IgD-negative memory B cell (primary cell): ENCODE data around the gene CKMT2. TPM values are rescaled to one million over a fixed set of nuclear protein-coding genes. Genes with fewer than 3 reads are reported as not detected.
A peak's percentile ranks its signal among the peaks of the same experiment; 100 is the strongest.
"Not testable (repeated sequence)": the region's sequence is repeated elsewhere in the genome, so short reads cannot be mapped to it uniquely, and the experiment has no call there.

ENCODE experiments used
- H3K27ac Mint-ChIP-seq, 3 donors: one replicate each; pipeline ENCODE4 v1.8.0; 2020 to 2022; ENCODE audit warnings: mild to moderate bottlenecking in 3 of 3, mixed read lengths in 3 of 3, moderate library complexity in 1 of 3
- H3K27me3 Mint-ChIP-seq: one replicate; pipeline ENCODE4 v1.8.0; 2021; ENCODE audit warnings: mixed read lengths
- H3K36me3 Mint-ChIP-seq: one replicate; pipeline ENCODE4 v1.8.0; 2020; ENCODE audit warnings: mild to moderate bottlenecking, mixed read lengths
- H3K4me1 Mint-ChIP-seq, 3 donors: one replicate each; pipeline ENCODE4 v1.8.0; 2020 to 2022; ENCODE audit warnings: mixed read lengths in 3 of 3, mild to moderate bottlenecking in 1 of 3
- H3K4me3 Mint-ChIP-seq, 4 donors: one replicate each; pipeline ENCODE4 v1.8.0; 2020 to 2022; ENCODE audit warnings: mild to moderate bottlenecking in 4 of 4, mixed read lengths in 4 of 4, moderate library complexity in 3 of 4
- H3K9me3 Mint-ChIP-seq, 3 donors: one replicate each; pipeline ENCODE4 v1.8.0; 2020 to 2021; ENCODE audit warnings: mixed read lengths in 3 of 3, mild to moderate bottlenecking in 1 of 3
- polyA plus RNA-seq: library from polyadenylated mRNA; unstranded; fragments of 300-500 nt; fragmentation: Illumina TruSeq; gene quantifications from one replicate; pipeline ENCODE4 v1.2.3, GENCODE V29; 2021

CKMT2 gene
- polyA plus RNA-seq, 1 donor from 2014 or later, result not detected

- not testable (repeated sequence) for H3K4me3 Mint-ChIP-seq, H3K27me3 Mint-ChIP-seq, H3K27ac Mint-ChIP-seq
- Mint-ChIP-seq H3K4me1 (peaks cover 10 to 22% (median 15%) of the 10 kb centered on the region in 3 donors), H3K9me3 (peaks cover 7 to 27% (median 27%) of the 10 kb centered on the region in 3 donors), H3K36me3 (peaks cover 14% of the 10 kb centered on the region)
Measured at GRCh38 chr5:81294021-81294420, 60.9 kb downstream of the CKMT2 start.

GRCh38 chr5:81297531-81297930 is 64.4 kb downstream of the CKMT2 start:
- H3K27ac Mint-ChIP-seq, result no peak overlapping the region
- no peaks in the 10 kb centered on the region for H3K27me3 Mint-ChIP-seq
- no peak overlapping the region for H3K4me3 Mint-ChIP-seq
- H3K9me3 Mint-ChIP-seq, result peaks cover 5 to 12% (median 11%) of the 10 kb centered on the region in 3 donors
- H3K4me1 Mint-ChIP-seq, result peaks cover 22 to 24% (median 23%) of the 10 kb centered on the region in 3 donors
- H3K36me3 Mint-ChIP-seq, result peaks cover 5% of the 10 kb centered on the region

- peaks cover 0 to 3% (median 0%) of the 10 kb centered on the region in 3 donors for H3K9me3 Mint-ChIP-seq
- H3K4me3 Mint-ChIP-seq, result peak overlapping the region; percentile 78 to 100 (median 96)
- H3K27me3 Mint-ChIP-seq, result no peaks in the 10 kb centered on the region
- H3K27ac Mint-ChIP-seq, result peak overlapping the region; percentile 17 to 99 (median 93)
- H3K36me3 Mint-ChIP-seq, result peaks cover 6% of the 10 kb centered on the region
- H3K4me1 Mint-ChIP-seq, result peaks cover 18 to 31% (median 29%) of the 10 kb centered on the region in 3 donors
Measured at GRCh38 chr5:81300921-81301270, 67.8 kb downstream of the CKMT2 start.

GRCh38 chr5:81301271-81302015 is 68.3 kb downstream of the CKMT2 start, which contains the start of gene ZCCHC9:
TSS of gene ZCCHC9 (plus strand) at chr5:81301587. CDS start at chr5:81304758, 3,171 bp downstream.
- Mint-ChIP-seq H3K36me3 (peaks cover 6% of the 10 kb centered on the region), H3K4me3 (peak within 1 kb of the TSS; percentile 78 to 100 (median 96)), H3K9me3 (peaks cover 0 to 3% (median 0%) of the 10 kb centered on the region in 3 donors), H3K27me3 (no peaks in the 10 kb centered on the region), H3K4me1 (peaks cover 18 to 31% (median 29%) of the 10 kb centered on the region in 3 donors), H3K27ac (peak within 1 kb of the TSS; percentile 65 to 99 (median 93))

DNA sequence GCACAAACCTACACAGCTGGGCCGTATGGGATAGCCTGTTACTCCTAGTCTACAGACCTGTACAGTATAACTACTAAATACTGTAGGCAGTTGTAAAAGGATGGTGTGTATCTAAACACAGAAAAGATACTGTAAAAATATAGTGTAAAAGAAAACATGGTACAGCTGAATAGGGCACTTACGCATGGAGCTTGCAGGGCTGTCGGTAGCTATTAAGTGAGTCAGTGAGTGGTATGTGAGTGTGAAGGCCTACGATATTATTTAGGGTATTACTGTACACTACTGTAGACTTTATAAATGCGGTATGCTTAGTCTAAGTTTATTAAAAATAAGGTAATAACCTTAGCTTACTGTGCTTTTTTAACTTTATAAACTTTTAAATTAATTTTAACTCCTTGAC is 69.5 kb downstream of the CKMT2 start:
- peaks cover 18 to 31% (median 29%) of the 10 kb centered on the region in 3 donors for H3K4me1 Mint-ChIP-seq

DNA sequence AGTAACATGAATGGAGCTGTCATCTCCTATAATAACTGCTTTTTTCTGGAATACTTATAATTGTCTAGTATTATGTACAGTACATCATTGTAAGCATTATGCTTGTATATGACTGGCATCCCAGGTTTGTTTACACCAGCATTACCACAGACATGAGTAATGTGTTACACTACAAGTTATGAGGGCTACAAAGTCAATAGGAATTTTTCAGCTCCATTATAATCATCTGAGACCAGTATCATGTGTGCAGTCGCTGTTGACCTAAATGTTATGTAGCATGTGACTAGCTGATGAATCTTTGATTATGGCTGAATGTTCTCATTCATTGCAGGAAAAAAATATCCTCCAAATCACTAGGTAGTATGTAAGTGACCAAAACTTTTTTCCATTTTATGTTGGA is 70.4 kb downstream of the CKMT2 start:
- peaks cover 0 to 3% (median 0%) of the 10 kb centered on the region in 3 donors for H3K9me3 Mint-ChIP-seq
- H3K4me1 Mint-ChIP-seq, result peaks cover 18 to 31% (median 26%) of the 10 kb centered on the region in 3 donors
- H3K27ac Mint-ChIP-seq, result no peak overlapping the region
- H3K4me3 Mint-ChIP-seq, result peak overlapping the region in 3 of 4 donors; percentile 2 to 67 (median 31)
- H3K36me3 Mint-ChIP-seq, result peaks cover 6% of the 10 kb centered on the region
- no peaks in the 10 kb centered on the region for H3K27me3 Mint-ChIP-seq

More for the DNA sequence above, 69.5 kb downstream of the CKMT2 start:
- Mint-ChIP-seq H3K27ac (peak overlapping the region in 1 of 3 donors; percentile 99), H3K4me3 (peak overlapping the region; percentile 78 to 100 (median 96)), H3K27me3 (no peaks in the 10 kb centered on the region), H3K36me3 (peaks cover 6% of the 10 kb centered on the region), H3K9me3 (peaks cover 0 to 3% (median 0%) of the 10 kb centered on the region in 3 donors)

GRCh38 chr5:81305785-81306184 is 72.7 kb downstream of the CKMT2 start:
- peak overlapping the region in 1 of 4 donors; percentile 50 for H3K4me3 Mint-ChIP-seq
- peaks cover 5 to 15% (median 12%) of the 10 kb centered on the region in 3 donors for H3K4me1 Mint-ChIP-seq
- no peaks in the 10 kb centered on the region for H3K27me3 Mint-ChIP-seq
- H3K36me3 Mint-ChIP-seq, result peaks cover 12% of the 10 kb centered on the region
- peaks cover 0 to 3% (median 0%) of the 10 kb centered on the region in 3 donors for H3K9me3 Mint-ChIP-seq
- H3K27ac Mint-ChIP-seq, result no peak overlapping the region

DNA sequence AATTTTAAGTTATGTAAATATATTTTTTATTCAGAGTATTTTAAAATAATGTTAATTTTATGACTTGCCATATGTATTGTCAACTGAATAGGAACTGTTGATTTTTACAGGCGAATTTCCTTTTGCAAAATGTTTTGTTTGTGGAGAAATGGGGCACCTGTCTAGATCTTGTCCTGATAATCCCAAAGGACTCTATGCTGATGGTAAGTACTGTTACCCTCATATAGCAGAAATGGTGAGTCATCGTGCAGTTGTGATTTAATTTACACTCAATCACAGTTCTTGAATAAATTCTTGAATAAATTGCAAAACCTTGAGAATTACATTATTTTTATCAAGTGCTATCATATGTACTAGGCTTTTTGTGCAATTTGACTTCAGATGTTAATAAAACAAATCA is 75.7 kb downstream of the CKMT2 start:
- no peak overlapping the region for H3K4me3 Mint-ChIP-seq
- no peaks in the 10 kb centered on the region for H3K27me3 Mint-ChIP-seq
- no peak overlapping the region for H3K27ac Mint-ChIP-seq
- H3K36me3 Mint-ChIP-seq, result peaks cover 11% of the 10 kb centered on the region
- H3K4me1 Mint-ChIP-seq, result peaks cover 0 to 4% (median 3%) of the 10 kb centered on the region in 3 donors
- H3K9me3 Mint-ChIP-seq, result no peaks in the 10 kb centered on the region

- Mint-ChIP-seq H3K27me3 (no peaks in the 10 kb centered on the region), H3K9me3 (no peaks in the 10 kb centered on the region), H3K4me1 (peaks cover 0 to 3% (median 2%) of the 10 kb centered on the region in 3 donors), H3K36me3 (peaks cover 9% of the 10 kb centered on the region), H3K4me3 (no peak overlapping the region), H3K27ac (no peak overlapping the region)
Measured at GRCh38 chr5:81310402-81311063, 77.4 kb downstream of the CKMT2 start.

DNA sequence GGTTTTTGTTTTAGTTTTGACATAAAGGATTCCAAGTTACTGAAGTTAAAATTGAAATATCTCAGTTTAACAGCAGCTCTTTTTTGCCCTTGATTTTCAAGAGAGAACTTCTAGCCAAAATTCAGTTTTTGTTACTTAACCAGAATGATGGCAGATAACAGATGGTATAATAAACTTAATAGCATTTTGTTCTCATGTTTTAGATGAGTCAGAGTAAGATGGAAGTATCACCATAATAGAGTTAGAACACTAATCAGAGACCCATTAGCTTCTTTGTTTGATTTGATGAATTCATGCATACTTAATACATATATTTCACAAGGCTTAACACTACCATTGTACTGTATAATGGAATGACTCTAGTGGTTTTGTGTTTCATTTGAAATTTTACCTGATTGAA is 80.2 kb downstream of the CKMT2 start:
- H3K27me3 Mint-ChIP-seq, result no peaks in the 10 kb centered on the region
- no peaks in the 10 kb centered on the region for H3K9me3 Mint-ChIP-seq
- H3K4me1 Mint-ChIP-seq, result peaks cover 0 to 5% (median 0%) of the 10 kb centered on the region in 3 donors
- peaks cover 9% of the 10 kb centered on the region for H3K36me3 Mint-ChIP-seq
- H3K4me3 Mint-ChIP-seq, result no peak overlapping the region
- no peak overlapping the region for H3K27ac Mint-ChIP-seq

GRCh38 chr5:81313686-81314085 is 80.6 kb downstream of the CKMT2 start:
- Mint-ChIP-seq H3K4me1 (peaks cover 0 to 5% (median 0%) of the 10 kb centered on the region in 3 donors), H3K27ac (no peak overlapping the region), H3K27me3 (no peaks in the 10 kb centered on the region), H3K9me3 (no peaks in the 10 kb centered on the region), H3K36me3 (peaks cover 9% of the 10 kb centered on the region), H3K4me3 (no peak overlapping the region)

- H3K4me3 Mint-ChIP-seq, result no peak overlapping the region
- H3K36me3 Mint-ChIP-seq, result peaks cover 4% of the 10 kb centered on the region
- no peaks in the 10 kb centered on the region for H3K27me3 Mint-ChIP-seq
- no peaks in the 10 kb centered on the region for H3K9me3 Mint-ChIP-seq
- H3K4me1 Mint-ChIP-seq, result peaks cover 0 to 5% (median 0%) of the 10 kb centered on the region in 3 donors
- H3K27ac Mint-ChIP-seq, result no peak overlapping the region
Measured at GRCh38 chr5:81314581-81314980, 81.5 kb downstream of the CKMT2 start.

DNA sequence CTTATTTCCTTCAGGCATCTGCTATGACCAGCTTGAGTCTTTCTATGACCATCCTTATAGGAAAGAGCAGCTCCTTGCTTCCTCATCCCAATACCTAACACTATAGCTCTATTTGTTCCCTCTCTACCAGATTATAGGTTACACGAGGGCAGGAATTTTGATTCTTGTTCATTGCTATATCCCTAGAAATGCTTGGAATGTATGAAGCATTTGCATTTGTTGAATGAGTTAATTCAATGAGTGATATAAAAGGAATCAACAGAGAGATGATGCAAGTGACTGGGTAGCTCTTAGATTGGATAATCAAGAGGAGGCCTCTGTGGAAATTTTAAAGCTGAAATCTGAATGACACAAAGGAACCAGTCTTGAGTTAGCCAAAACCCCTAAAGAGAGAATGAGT is 82.2 kb downstream of the CKMT2 start:
- Mint-ChIP-seq H3K4me3 (no peak overlapping the region), H3K27ac (no peak overlapping the region), H3K9me3 (no peaks in the 10 kb centered on the region), H3K27me3 (no peaks in the 10 kb centered on the region), H3K36me3 (peaks cover 2% of the 10 kb centered on the region), H3K4me1 (peaks cover 0 to 5% (median 0%) of the 10 kb centered on the region in 3 donors)

GRCh38 chr5:81315830-81316229 is 82.7 kb downstream of the CKMT2 start:
- Mint-ChIP-seq H3K4me1 (peaks cover 0 to 5% (median 0%) of the 10 kb centered on the region in 3 donors), H3K27me3 (no peaks in the 10 kb centered on the region), H3K4me3 (no peak overlapping the region)

More at GRCh38 chr5:81315830-81316229, 82.7 kb downstream of the CKMT2 start:
- H3K27ac Mint-ChIP-seq, result no peak overlapping the region
- no peaks in the 10 kb centered on the region for H3K9me3 Mint-ChIP-seq
- peaks cover 2% of the 10 kb centered on the region for H3K36me3 Mint-ChIP-seq
